ENCODE results near the gene DUOX2.
A peak's percentile ranks its signal among the peaks of the same experiment; 100 is the strongest.

Gene DUOX2

DNA sequence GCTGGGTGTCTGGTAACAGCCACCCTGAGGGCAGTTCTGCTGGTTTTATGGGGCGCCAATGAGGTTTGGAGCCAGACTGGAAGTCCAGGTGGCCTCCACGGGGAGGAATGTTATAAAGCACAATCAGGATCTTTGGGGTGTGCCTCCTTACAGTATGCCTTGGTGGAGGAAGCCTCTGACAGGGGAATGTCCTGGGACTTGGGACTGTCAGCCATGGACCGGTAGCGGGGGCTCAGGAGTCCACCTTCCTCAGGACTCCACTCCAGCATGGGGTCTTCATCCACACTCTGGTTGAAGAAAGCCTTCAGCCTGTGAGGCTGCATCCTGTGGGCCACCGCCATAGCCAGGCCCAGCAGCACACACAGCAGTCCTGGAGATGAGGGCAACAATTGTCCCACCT is 5.0 kb upstream of the DUOX2 start:
- Histone ChIP-seq H3K79me2 (ENCODE audit: control insufficient read depth, low read length) (no peaks in the 10 kb centered on the region), H4K20me1 (ENCODE audit: control insufficient read depth, insufficient read depth, low read depth, low read length) (no peaks in the 10 kb centered on the region), H3K4me3 (ENCODE audit: low read length) (no peak overlapping the region), H3K9me2 (replicated peaks; ENCODE audit: control insufficient read depth, low read length) (no peaks in the 10 kb centered on the region), H3F3A (ENCODE audit: control insufficient read depth, insufficient read depth) (no peaks in the 10 kb centered on the region), H3K27me3 (ENCODE audit: control insufficient read depth, low read length) (peaks cover 37% of the 10 kb centered on the region), H3K4me2 (ENCODE audit: low read length) (no peak overlapping the region), H3K27ac (ENCODE audit: low read depth, low read length) (no peak overlapping the region), H3K9me3 (ENCODE audit: control insufficient read depth, insufficient read depth, low read length) (no peaks in the 10 kb centered on the region), H3K4me1 (ENCODE audit: control insufficient read depth, low read length) (peaks cover 11% of the 10 kb centered on the region), H3K36me3 (ENCODE audit: control insufficient read depth, low read length) (no peaks in the 10 kb centered on the region)
- TF ChIP-seq CTCF (IDR thresholded peaks at IDR 0.05; ENCODE audit: low read depth, low read length, poor library complexity, severe bottlenecking) (no peak), EZH2phosphoT487 (IDR thresholded peaks at IDR 0.05; ENCODE audit: borderline replicate concordance, low read length) (no peak)

GRCh38 chr15:45118131-45118588 is 4.2 kb upstream of the DUOX2 start:
- no peaks in the 10 kb centered on the region for H4K20me1 ChIP-seq (ENCODE audit: control insufficient read depth, insufficient read depth, low read depth, low read length)
- H3K4me1 ChIP-seq (ENCODE audit: control insufficient read depth, low read length): peaks cover 13% of the 10 kb centered on the region
- TF ChIP-seq EZH2phosphoT487 (IDR thresholded peaks at IDR 0.05; ENCODE audit: borderline replicate concordance, low read length): no peak
- TF ChIP-seq CTCF (IDR thresholded peaks at IDR 0.05; ENCODE audit: low read depth, low read length, poor library complexity, severe bottlenecking): peak; percentile 100
- H3K9me2 ChIP-seq (replicated peaks; ENCODE audit: control insufficient read depth, low read length): no peaks in the 10 kb centered on the region
- no peak overlapping the region for H3K27ac ChIP-seq (ENCODE audit: low read depth, low read length)
- no peaks in the 10 kb centered on the region for H3K36me3 ChIP-seq (ENCODE audit: control insufficient read depth, low read length)
- peak overlapping the region; percentile 46 for H3K4me2 ChIP-seq (ENCODE audit: low read length)
- H3K9me3 ChIP-seq (ENCODE audit: control insufficient read depth, insufficient read depth, low read length): no peaks in the 10 kb centered on the region
- H3K27me3 ChIP-seq (ENCODE audit: control insufficient read depth, low read length): peaks cover 45% of the 10 kb centered on the region
- no peaks in the 10 kb centered on the region for H3F3A ChIP-seq (ENCODE audit: control insufficient read depth, insufficient read depth)
- H3K79me2 ChIP-seq (ENCODE audit: control insufficient read depth, low read length): no peaks in the 10 kb centered on the region
- no peak overlapping the region for H3K4me3 ChIP-seq (ENCODE audit: low read length)

- Histone ChIP-seq H4K20me1 (ENCODE audit: control insufficient read depth, insufficient read depth, low read depth, low read length) (no peaks in the 10 kb centered on the region), H3K4me1 (ENCODE audit: control insufficient read depth, low read length) (peaks cover 13% of the 10 kb centered on the region), H3K27ac (ENCODE audit: low read depth, low read length) (no peak overlapping the region), H3F3A (ENCODE audit: control insufficient read depth, insufficient read depth) (no peaks in the 10 kb centered on the region), H3K9me2 (replicated peaks; ENCODE audit: control insufficient read depth, low read length) (no peaks in the 10 kb centered on the region), H3K27me3 (ENCODE audit: control insufficient read depth, low read length) (peaks cover 47% of the 10 kb centered on the region), H3K79me2 (ENCODE audit: control insufficient read depth, low read length) (no peaks in the 10 kb centered on the region), H3K4me3 (ENCODE audit: low read length) (no peak overlapping the region), H3K9me3 (ENCODE audit: control insufficient read depth, insufficient read depth, low read length) (no peaks in the 10 kb centered on the region), H3K36me3 (ENCODE audit: control insufficient read depth, low read length) (no peaks in the 10 kb centered on the region), H3K4me2 (ENCODE audit: low read length) (peak overlapping the region; percentile 46)
- TF ChIP-seq CTCF (IDR thresholded peaks at IDR 0.05; ENCODE audit: low read depth, low read length, poor library complexity, severe bottlenecking): no peak
- TF ChIP-seq EZH2phosphoT487 (IDR thresholded peaks at IDR 0.05; ENCODE audit: borderline replicate concordance, low read length): no peak
Measured at GRCh38 chr15:45117308-45118130, 3.5 kb upstream of the DUOX2 start.
